ENCODE measurements around the gene LIG3.
"Not testable (repeated sequence)": the region's sequence is repeated elsewhere in the genome, so short reads cannot be mapped to it uniquely, and the experiment has no call there.

The LIG3 gene

GRCh38 chr17:35021520-35022380 lies 41.4 kb downstream of the LIG3 start:
- no peak overlapping the region for H3K4me3 ChIP-seq (ENCODE audit: low read length)
- DNase-seq (ENCODE audit: low read depth): no peak
- no peak for TF ChIP-seq CTCF (conservative IDR thresholded peaks at IDR 0.05; ENCODE audit: low read depth, low read length)

GRCh38 chr17:35022536-35023063 lies 42.3 kb downstream of the LIG3 start:
- peak; percentile 99 for DNase-seq (ENCODE audit: low read depth)
- H3K4me3 ChIP-seq (ENCODE audit: low read length): no peak overlapping the region
- peak; percentile 44 for TF ChIP-seq CTCF (conservative IDR thresholded peaks at IDR 0.05; ENCODE audit: low read depth, low read length)

DNA sequence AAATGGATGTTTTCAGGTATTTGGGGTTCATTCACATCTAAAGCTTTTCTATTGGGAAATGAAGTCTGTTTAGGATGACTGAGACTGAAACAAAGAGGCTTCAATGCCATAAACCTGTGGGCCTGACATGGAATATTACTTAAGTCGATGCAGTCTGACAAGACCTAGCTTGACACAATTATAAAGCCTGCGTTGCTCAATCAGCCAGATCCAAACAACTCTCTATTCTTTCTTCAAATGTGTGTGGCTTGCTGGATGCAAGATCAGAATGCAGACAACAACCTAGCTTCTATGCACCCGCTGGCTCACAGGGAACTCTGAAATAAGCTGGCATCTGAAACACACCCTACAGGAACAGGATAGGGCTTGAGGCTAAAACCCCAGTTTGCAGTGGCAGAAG lies 43.2 kb downstream of the LIG3 start:
- no peak for TF ChIP-seq CTCF (conservative IDR thresholded peaks at IDR 0.05; ENCODE audit: low read depth, low read length)
- no peak for DNase-seq (ENCODE audit: low read depth)
- no peak overlapping the region for H3K4me3 ChIP-seq (ENCODE audit: low read length)

GRCh38 chr17:35025541-35025940 lies 45.2 kb downstream of the LIG3 start:
- no peak for DNase-seq (ENCODE audit: low read depth)
- no peak overlapping the region for H3K4me3 ChIP-seq (ENCODE audit: low read length)
- no peak for TF ChIP-seq CTCF (conservative IDR thresholded peaks at IDR 0.05; ENCODE audit: low read depth, low read length)

- not testable (repeated sequence) for DNase-seq (ENCODE audit: low read depth); H3K4me3 ChIP-seq (ENCODE audit: low read length)
Measured at GRCh38 chr17:35028097-35028496, 47.8 kb downstream of the LIG3 start.

- TF ChIP-seq CTCF (conservative IDR thresholded peaks at IDR 0.05; ENCODE audit: low read depth, low read length): no peak
- H3K4me3 ChIP-seq (ENCODE audit: low read length): no peak overlapping the region
- DNase-seq (ENCODE audit: low read depth): no peak
Measured at GRCh38 chr17:35028531-35029262, 48.4 kb downstream of the LIG3 start.

DNA sequence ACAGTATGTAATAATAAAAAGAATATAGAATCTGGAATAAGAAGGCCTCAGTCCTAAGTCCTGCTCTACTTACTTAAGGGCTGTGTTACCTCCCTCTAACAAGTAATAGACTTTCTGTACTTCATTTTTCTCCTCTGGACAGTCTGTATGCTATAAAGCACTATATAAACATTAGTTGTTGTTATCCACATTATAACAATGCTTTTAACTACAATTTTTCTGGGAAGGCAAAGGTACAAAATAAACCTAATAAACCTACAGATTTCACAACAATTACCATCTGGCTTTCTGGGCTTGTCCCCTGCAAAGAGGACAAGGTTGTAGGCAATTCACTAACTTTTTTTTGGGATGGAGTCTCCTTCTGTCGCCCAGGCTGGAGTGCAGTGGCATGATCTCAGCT lies 50.5 kb downstream of the LIG3 start:
- H3K4me3 ChIP-seq (ENCODE audit: low read length): no peak overlapping the region
- no peak for DNase-seq (ENCODE audit: low read depth)
- no peak for TF ChIP-seq CTCF (conservative IDR thresholded peaks at IDR 0.05; ENCODE audit: low read depth, low read length)

All from retinal pigment epithelial cell (primary cell).